CD4-positive, alpha-beta T cell (primary cell): ENCODE data around the gene XRRA1. TPM values are rescaled to one million over a fixed set of nuclear protein-coding genes. Genes with fewer than 3 reads are reported as not detected.

ENCODE experiments used
- ATAC-seq: fragments of 200-7000 bp; cut with Tn5 transposase; one replicate; pipeline ENCODE4 v1.10.0; 2022; ENCODE audit warnings: mild to moderate bottlenecking; ENCODE audit not compliant: poor library complexity
- CTCF ChIA-PET: fragments of 350-600 bp; sonication (Branson Sonifier 250); formaldehyde crosslinking; loops from one replicate; lab custom pipeline; 2021; ENCODE audit warnings: antibody characterized with exemption, inconsistent platforms; lab: Charles Lee
- POLR2A ChIA-PET: fragments of 350-600 bp; sonication (Branson Sonifier 250); formaldehyde crosslinking; loops from one replicate; lab custom pipeline; 2021; ENCODE audit warnings: antibody characterized with exemption, inconsistent platforms; lab: Charles Lee
- DNase-seq, 14 experiments: peaks; one replicate each; pipeline ENCODE4 v3.0.0-alpha.2; 2013 to 2020; ENCODE audit warnings: mixed read lengths in 2 of 14
- H3K27ac ChIP-seq, 2 donors: one replicate each; pipeline versions ENCODE4 v1.5.1 to v1.7.0; 2013; ENCODE audit warnings: low read length in 2 of 2, low read depth in 1 of 2, mild to moderate bottlenecking in 1 of 2
- H3K27me3 ChIP-seq, 2 experiments: 1 replicate in 1 of 2; 2 replicates in 1 of 2; pipeline versions ENCODE4 v1.6.1 to v1.7.0; 2013; ENCODE audit warnings: low read length in 2 of 2, control low read depth in 1 of 2, mild to moderate bottlenecking in 1 of 2, moderate library complexity in 1 of 2; ENCODE audit not compliant: insufficient read depth in 2 of 2, control insufficient read depth in 1 of 2
- H3K36me3 ChIP-seq: one replicate; pipeline ENCODE4 v1.6.1; 2013; ENCODE audit warnings: low read length, control low read depth; ENCODE audit not compliant: insufficient read depth
- H3K4me1 ChIP-seq: one replicate; pipeline ENCODE4 v1.6.1; 2013; ENCODE audit warnings: low read length, control low read depth; ENCODE audit not compliant: insufficient read depth
- H3K4me3 ChIP-seq: one replicate; pipeline ENCODE4 v1.5.1; 2013; ENCODE audit warnings: mild to moderate bottlenecking, low read length, moderate library complexity
- H3K9me3 ChIP-seq, 2 experiments: 1 replicate in 1 of 2; 2 replicates in 1 of 2; pipeline versions ENCODE4 v1.6.1 to v1.7.0; 2013; ENCODE audit warnings: low read length in 2 of 2, mild to moderate bottlenecking in 2 of 2, control low read depth in 1 of 2, moderate library complexity in 1 of 2; ENCODE audit not compliant: control insufficient read depth in 1 of 2, insufficient read depth in 1 of 2
- H3K27ac Mint-ChIP-seq: one replicate; pipeline ENCODE4 v1.8.0; 2020; ENCODE audit warnings: mixed read lengths
- H3K27me3 Mint-ChIP-seq: one replicate; pipeline ENCODE4 v1.8.0; 2021; ENCODE audit warnings: mixed read lengths
- H3K36me3 Mint-ChIP-seq: one replicate; pipeline ENCODE4 v1.8.0; 2021; ENCODE audit warnings: low read depth, mixed read lengths
- H3K4me1 Mint-ChIP-seq: one replicate; pipeline ENCODE4 v1.8.0; 2021; ENCODE audit warnings: low read depth, mixed read lengths
- H3K4me3 Mint-ChIP-seq: one replicate; pipeline ENCODE4 v1.8.0; 2020; ENCODE audit warnings: mild to moderate bottlenecking, mixed read lengths
- H3K9me3 Mint-ChIP-seq: one replicate; pipeline ENCODE4 v1.8.0; 2020; ENCODE audit warnings: mixed read lengths
- CTCF ChIP-seq: fragments of 200-600 bp; IDR thresholded peaks from one replicate; pipeline ENCODE4 v1.8.0; 2022; ENCODE audit warnings: antibody characterized with exemption, mild to moderate bottlenecking
- intact Hi-C, 2 experiments: fragments of 100-400 bp; cut with DNase I in 1 of 2; cut with micrococcal nuclease in 1 of 2; formaldehyde crosslinking; loops; one replicate each; pipeline versions ENCODE4 v1.15.1 to v1.9.0; 2023 to 2025; cut with DNase I, micrococcal nuclease
- total RNA-seq, 174 experiments: library from RNA in 2 of 174; stranded (reverse) in 2 of 174; gene quantifications; one replicate each; pipeline ENCODE4 v1.2.3 and lab custom pipeline; 2021 to 2026

XRRA1 gene
- total RNA-seq, 2 experiments from 2014 or later = 12.2 to 12.5 TPM

DNA sequence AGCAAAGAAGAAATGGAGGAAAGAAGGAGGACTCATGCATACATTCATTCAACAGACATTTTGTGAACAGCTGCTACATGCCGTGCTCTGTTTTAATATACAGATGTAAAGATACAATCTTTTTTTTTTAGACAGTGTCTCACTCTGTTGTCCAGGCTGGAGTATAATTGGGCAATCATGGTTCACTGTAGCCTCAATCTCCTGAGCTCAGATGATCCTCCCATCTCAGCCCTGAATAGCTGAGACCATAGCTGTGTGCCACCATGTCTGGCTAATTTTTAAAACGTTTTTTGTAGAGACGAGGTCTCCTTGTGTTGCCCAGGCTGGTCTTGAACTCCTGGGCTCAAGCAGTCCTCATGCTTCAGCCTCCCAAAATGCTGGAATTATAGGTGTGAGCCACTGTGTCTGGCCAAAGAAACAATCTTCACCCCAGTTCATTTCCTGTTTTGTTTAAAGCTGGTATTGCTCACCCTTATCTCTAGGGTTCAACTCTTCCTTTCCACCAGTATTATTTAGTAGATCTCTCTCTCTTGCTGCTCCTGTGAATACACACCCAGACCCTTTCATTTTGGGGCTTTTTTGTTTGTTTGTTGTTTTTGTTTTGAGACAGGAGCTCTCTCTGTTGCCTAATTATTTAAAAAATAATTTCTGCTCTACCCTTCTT lies 130.5 kb downstream of the XRRA1 start:
- H3K36me3 ChIP-seq = peaks cover 54% of the 10 kb centered on the region
- peak overlapping the region; percentile 53 for H3K27ac Mint-ChIP-seq
- H3K9me3 ChIP-seq = peaks cover 0 to 1% of the 10 kb centered on the region in 2 experiments
- H3K9me3 Mint-ChIP-seq = peaks cover 4% of the 10 kb centered on the region
- peaks cover 48% of the 10 kb centered on the region for H3K4me1 Mint-ChIP-seq
- H3K4me1 ChIP-seq = peaks cover 3% of the 10 kb centered on the region
- no peak for TF ChIP-seq CTCF
- H3K4me3 Mint-ChIP-seq = no peak overlapping the region
- ChIA-PET CTCF (no interaction called here), POLR2A (no interaction called here)
- H3K36me3 Mint-ChIP-seq = peaks cover 85% of the 10 kb centered on the region
- intact Hi-C loops = no loop called here
- ATAC-seq = no peak
- H3K27me3 ChIP-seq = no peaks in the 10 kb centered on the region
- no peaks in the 10 kb centered on the region for H3K27me3 Mint-ChIP-seq
- H3K27ac ChIP-seq = no peak overlapping the region
- H3K4me3 ChIP-seq = no peak overlapping the region
- no peak for DNase-seq

DNA sequence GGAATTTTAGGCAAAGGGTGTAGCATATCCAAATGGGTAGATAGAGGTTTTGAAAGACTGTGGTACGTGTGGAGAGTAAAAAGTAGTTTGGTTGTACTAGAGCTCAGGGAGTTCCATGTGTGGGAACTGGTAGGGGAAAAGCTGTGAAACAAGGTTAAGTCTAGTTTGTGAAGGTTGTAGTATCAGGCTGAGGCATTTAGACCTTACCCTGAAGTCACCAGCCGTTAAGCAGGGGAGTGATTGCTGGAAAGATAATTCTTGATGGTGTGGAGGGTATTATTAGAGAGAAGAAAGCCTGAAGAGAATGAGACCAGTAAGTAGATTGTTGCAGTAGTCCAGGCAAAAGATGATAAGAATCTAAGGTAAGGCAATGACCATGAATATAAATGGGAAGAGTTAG lies 132.2 kb downstream of the XRRA1 start:
- CTCF ChIA-PET = no interaction called here
- peaks cover 48% of the 10 kb centered on the region for H3K4me1 Mint-ChIP-seq
- no peaks in the 10 kb centered on the region for H3K9me3 ChIP-seq
- intact Hi-C loops = no loop called here
- no peaks in the 10 kb centered on the region for H3K27me3 Mint-ChIP-seq
- ATAC-seq = no peak
- H3K4me3 ChIP-seq = no peak overlapping the region
- no peak overlapping the region for H3K27ac Mint-ChIP-seq
- POLR2A ChIA-PET = no interaction called here
- peaks cover 2% of the 10 kb centered on the region for H3K9me3 Mint-ChIP-seq
- peaks cover 81% of the 10 kb centered on the region for H3K36me3 Mint-ChIP-seq
- no peak overlapping the region for H3K27ac ChIP-seq
- peaks cover 3% of the 10 kb centered on the region for H3K4me1 ChIP-seq
- DNase-seq = no peak
- no peak for TF ChIP-seq CTCF
- H3K4me3 Mint-ChIP-seq = no peak overlapping the region
- peaks cover 39% of the 10 kb centered on the region for H3K36me3 ChIP-seq
- H3K27me3 ChIP-seq = no peaks in the 10 kb centered on the region

DNA sequence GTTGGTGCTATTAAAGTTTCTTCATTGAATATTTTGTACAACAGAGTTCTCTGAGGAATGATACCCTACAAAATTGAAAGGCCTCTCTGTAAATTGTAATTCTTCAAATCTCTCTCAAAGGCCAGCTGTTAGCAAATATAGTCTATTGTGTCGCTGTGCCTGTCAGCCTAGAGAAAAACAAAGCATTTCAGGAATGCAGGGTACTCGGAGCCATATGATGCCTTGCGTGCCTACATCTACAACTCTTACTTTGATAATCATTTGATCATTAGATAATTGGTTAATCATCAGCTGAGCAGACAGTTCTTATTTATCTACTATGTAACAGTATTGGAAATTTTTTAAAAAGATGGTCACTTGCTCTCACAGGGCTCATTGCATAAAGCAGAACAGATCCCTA lies 132.9 kb downstream of the XRRA1 start:
- H3K36me3 Mint-ChIP-seq = peaks cover 79% of the 10 kb centered on the region
- Histone ChIP-seq H3K9me3 (no peaks in the 10 kb centered on the region), H3K4me3 (no peak overlapping the region), H3K36me3 (peaks cover 38% of the 10 kb centered on the region), H3K27ac (no peak overlapping the region), H3K27me3 (no peaks in the 10 kb centered on the region), H3K4me1 (peaks cover 3% of the 10 kb centered on the region)
- peaks cover 48% of the 10 kb centered on the region for H3K4me1 Mint-ChIP-seq
- H3K27me3 Mint-ChIP-seq = no peaks in the 10 kb centered on the region
- CTCF ChIA-PET = no interaction called here
- ATAC-seq (no peak), DNase-seq (no peak)
- no peak for TF ChIP-seq CTCF
- POLR2A ChIA-PET = no interaction called here
- intact Hi-C loops = no loop called here
- H3K4me3 Mint-ChIP-seq = no peak overlapping the region
- H3K9me3 Mint-ChIP-seq = no peaks in the 10 kb centered on the region
- no peak overlapping the region for H3K27ac Mint-ChIP-seq
